ENCODE measurements around the gene ADRB1. TPM values are rescaled to one million over a fixed set of nuclear protein-coding genes. Genes with fewer than 3 reads are reported as not detected.

Gene ADRB1
- total and polyA plus RNA-seq, 2 donors (not counting 3 experiments of a cell fraction or from before 2014, with no cell fraction given), result 0.23 to 0.97 TPM

DNA sequence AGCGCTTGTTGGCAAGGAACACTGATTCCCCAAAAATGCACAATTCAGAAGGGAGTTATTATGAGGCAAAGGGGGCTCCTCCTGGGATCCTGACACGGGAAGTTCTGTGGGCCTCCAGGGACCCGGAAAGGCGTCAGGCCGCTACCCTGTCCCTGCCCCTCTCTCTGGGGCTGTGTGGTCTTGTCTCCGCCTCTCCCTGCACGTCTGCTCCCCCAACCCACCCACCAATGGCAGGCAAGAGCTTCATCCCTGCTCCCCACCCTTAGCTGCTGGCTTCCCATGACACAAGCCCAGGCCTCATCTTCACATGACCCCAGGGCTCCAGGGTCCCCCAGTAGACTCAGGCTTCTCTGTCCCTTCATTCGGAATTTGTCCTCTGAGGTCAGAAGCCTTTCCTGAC, 31.0 kb upstream of the ADRB1 start:
- Histone ChIP-seq H3K9me1 (replicated peaks; ENCODE audit: control insufficient read depth, extremely low read depth, insufficient read depth, low read length) (no peaks in the 10 kb centered on the region), H3K27me3 (ENCODE audit: control insufficient read depth in 2 of 2, insufficient read depth in 2 of 2, low read length in 2 of 2) (no peaks in the 10 kb centered on the region), H3K79me2 (ENCODE audit: control insufficient read depth, insufficient read depth, low read length) (no peaks in the 10 kb centered on the region), H3K4me3 (replicated peaks in 1 of 3; ENCODE audit: insufficient read depth in 1 of 3, low read depth in 1 of 3, low read length in 3 of 3) (no peak overlapping the region), H3K9me3 (replicated peaks; ENCODE audit: control insufficient read depth, insufficient read depth, low read length) (no peaks in the 10 kb centered on the region), H3K4me2 (ENCODE audit: insufficient read depth, low read length) (no peak overlapping the region), H3K4me1 (ENCODE audit: control insufficient read depth, extremely low read depth, insufficient read depth, low read length) (peaks cover 6% of the 10 kb centered on the region), H3K9ac (replicated peaks; ENCODE audit: extremely low read depth, insufficient read depth, low read length) (no peak overlapping the region), H4K20me1 (replicated peaks; ENCODE audit: control insufficient read depth, extremely low read depth, insufficient read depth, low read length) (no peaks in the 10 kb centered on the region), H3K27ac (ENCODE audit: insufficient read depth, low read depth, low read length) (no peak overlapping the region), H2AFZ (ENCODE audit: low read depth, low read length) (no peak overlapping the region), H3K36me3 (ENCODE audit: control insufficient read depth in 2 of 2, extremely low read depth in 1 of 2, insufficient read depth in 2 of 2, low read length in 2 of 2) (no peaks in the 10 kb centered on the region)
- no peak for DNase-seq (ENCODE audit: low read depth, low spot score)
- no peak for FAIRE-seq
- intact Hi-C loops (cut with micrococcal nuclease) (no loop called here), dilution Hi-C loops (cut with MboI; ENCODE audit: extremely low pct_ligation_motif_present, low sequenced_read_pairs) (no loop called here)
- POLR2A ChIA-PET, result no interaction called here
- TF ChIP-seq MYC (IDR thresholded peaks at IDR 0.05; ENCODE audit: low read depth, low read length), result no peak
- TF ChIP-seq, protein P1, sequence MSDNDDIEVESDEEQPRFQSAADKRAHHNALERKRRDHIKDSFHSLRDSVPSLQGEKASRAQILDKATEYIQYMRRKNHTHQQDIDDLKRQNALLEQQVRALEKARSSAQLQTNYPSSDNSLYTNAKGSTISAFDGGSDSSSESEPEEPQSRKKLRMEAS (IDR thresholded peaks at IDR 0.05; ENCODE audit: insufficient read depth, insufficient read length), result no peak
- TF ChIP-seq JUN (IDR thresholded peaks at IDR 0.05; ENCODE audit: borderline replicate concordance, insufficient read depth, insufficient read length, low read depth), result no peak
- no peak for TF ChIP-seq FOS (IDR thresholded peaks at IDR 0.05; ENCODE audit: borderline replicate concordance, insufficient read depth, low read length)
- no peak for TF ChIP-seq EZH2 (IDR thresholded peaks at IDR 0.05; ENCODE audit: borderline replicate concordance, low read depth, low read length, severe bottlenecking)
- TF ChIP-seq POLR2AphosphoS5 (IDR thresholded peaks at IDR 0.05; ENCODE audit: insufficient read depth, low read depth, low read length), result no peak
- no peak for TF ChIP-seq GATA2 (IDR thresholded peaks at IDR 0.05; ENCODE audit: insufficient read depth, insufficient read length, low read depth, low read length)
- no peak for TF ChIP-seq POLR2A (IDR thresholded peaks at IDR 0.05; ENCODE audit: low read depth, low read length)
- TF ChIP-seq, protein P2, sequence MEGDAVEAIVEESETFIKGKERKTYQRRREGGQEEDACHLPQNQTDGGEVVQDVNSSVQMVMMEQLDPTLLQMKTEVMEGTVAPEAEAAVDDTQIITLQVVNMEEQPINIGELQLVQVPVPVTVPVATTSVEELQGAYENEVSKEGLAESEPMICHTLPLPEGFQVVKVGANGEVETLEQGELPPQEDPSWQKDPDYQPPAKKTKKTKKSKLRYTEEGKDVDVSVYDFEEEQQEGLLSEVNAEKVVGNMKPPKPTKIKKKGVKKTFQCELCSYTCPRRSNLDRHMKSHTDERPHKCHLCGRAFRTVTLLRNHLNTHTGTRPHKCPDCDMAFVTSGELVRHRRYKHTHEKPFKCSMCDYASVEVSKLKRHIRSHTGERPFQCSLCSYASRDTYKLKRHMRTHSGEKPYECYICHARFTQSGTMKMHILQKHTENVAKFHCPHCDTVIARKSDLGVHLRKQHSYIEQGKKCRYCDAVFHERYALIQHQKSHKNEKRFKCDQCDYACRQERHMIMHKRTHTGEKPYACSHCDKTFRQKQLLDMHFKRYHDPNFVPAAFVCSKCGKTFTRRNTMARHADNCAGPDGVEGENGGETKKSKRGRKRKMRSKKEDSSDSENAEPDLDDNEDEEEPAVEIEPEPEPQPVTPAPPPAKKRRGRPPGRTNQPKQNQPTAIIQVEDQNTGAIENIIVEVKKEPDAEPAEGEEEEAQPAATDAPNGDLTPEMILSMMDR (IDR thresholded peaks at IDR 0.05; ENCODE audit: extremely low read depth in 1 of 2, insufficient read depth in 1 of 2, low read depth in 1 of 2, low read length in 2 of 2), result no peak
- CTCF ChIA-PET, result interaction anchor here (0.8 kb wide), 1 partner anchor 62 kb away, joined by 3 read pairs; no protein-coding TSS in a partner anchor
- no TSS peak for BruUV-seq (replicated peaks)

All from endothelial cell of umbilical vein (primary cell).